ENCODE data around the gene NPM1.

NPM1 gene

GRCh38 chr5:171429543-171429910 is 41.9 kb downstream of the NPM1 start:
- no peak for DNase-seq

- DNase-seq, result no peak
Measured at GRCh38 chr5:171431251-171431777, 43.7 kb downstream of the NPM1 start.

GRCh38 chr5:171432076-171432475 is 44.4 kb downstream of the NPM1 start:
- no peak for DNase-seq

- DNase-seq, result no peak
Measured at GRCh38 chr5:171432583-171433351, 45.1 kb downstream of the NPM1 start.

- DNase-seq, result no peak
Measured at GRCh38 chr5:171433352-171433698, 45.7 kb downstream of the NPM1 start.

GRCh38 chr5:171433982-171434676 is 46.5 kb downstream of the NPM1 start:
- DNase-seq, result no peak

GRCh38 chr5:171434874-171435273 is 47.2 kb downstream of the NPM1 start:
- no peak for DNase-seq

GRCh38 chr5:171435908-171436307 is 48.3 kb downstream of the NPM1 start:
- DNase-seq, result no peak

GRCh38 chr5:171436804-171437285 is 49.2 kb downstream of the NPM1 start:
- DNase-seq, result no peak

- no peak for DNase-seq
Measured at GRCh38 chr5:171437286-171437821, 49.7 kb downstream of the NPM1 start.

GRCh38 chr5:171438738-171439137 is 51.1 kb downstream of the NPM1 start:
- DNase-seq, result no peak

GRCh38 chr5:171441246-171441791 is 53.7 kb downstream of the NPM1 start:
- no peak for DNase-seq

- DNase-seq, result no peak
Measured at GRCh38 chr5:171442287-171443042, 54.8 kb downstream of the NPM1 start.

GRCh38 chr5:171444582-171444981 is 56.9 kb downstream of the NPM1 start:
- DNase-seq, result no peak

GRCh38 chr5:171445644-171446516 is 58.2 kb downstream of the NPM1 start:
- no peak for DNase-seq

- no peak for DNase-seq
Measured at GRCh38 chr5:171447226-171447625, 59.6 kb downstream of the NPM1 start.

GRCh38 chr5:171449426-171449825 is 61.8 kb downstream of the NPM1 start:
- no peak for DNase-seq

- peak; percentile 62 for DNase-seq
Measured at GRCh38 chr5:171450423-171451331, 63.0 kb downstream of the NPM1 start.

GRCh38 chr5:171451421-171451820 is 63.8 kb downstream of the NPM1 start:
- no peak for DNase-seq

- DNase-seq, result no peak
Measured at GRCh38 chr5:171453056-171453725, 65.5 kb downstream of the NPM1 start.
